Measurements from ENCODE around the gene SYTL3. TPM values are rescaled to one million over a fixed set of nuclear protein-coding genes. Genes with fewer than 3 reads are reported as not detected.

Gene SYTL3
- polyA plus RNA-seq, 1 experiment = 1.7 TPM

DNA sequence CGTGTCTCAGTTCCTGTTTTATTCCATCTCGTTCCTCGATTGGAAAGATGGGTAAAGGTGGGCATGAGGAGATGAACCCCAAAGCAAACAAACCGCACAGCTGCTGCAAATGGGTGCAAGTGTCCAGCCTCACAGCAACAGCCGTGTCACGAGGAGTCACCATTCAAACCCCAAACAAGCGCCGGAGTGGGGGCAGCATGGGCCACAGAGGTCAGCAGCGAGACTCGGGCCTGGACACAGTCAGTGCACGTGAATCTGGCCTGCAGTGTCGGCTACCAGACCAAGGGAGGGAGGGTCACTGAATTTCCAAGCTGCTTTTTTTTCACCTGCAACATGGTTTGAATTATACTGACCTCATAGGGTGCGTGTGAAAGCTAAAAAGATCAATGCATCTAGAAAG is 105.8 kb downstream of the SYTL3 start:
- no peaks in the 10 kb centered on the region for H3K36me3 ChIP-seq (ENCODE audit: control insufficient read depth, insufficient read depth, low read length)
- CTCF ChIA-PET = interaction anchor here (0.9 to 1.2 kb wide), 2 partner anchors 9 to 11 kb away, joined by 3 to 4 read pairs; no protein-coding TSS in a partner anchor
- POLR2A ChIA-PET = no interaction called here
- no peak for DNase-seq (ENCODE audit: low read depth)
- no peaks in the 10 kb centered on the region for H3K27me3 ChIP-seq (ENCODE audit: control insufficient read depth, insufficient read depth, low read length)
- TF ChIP-seq, protein P1, sequence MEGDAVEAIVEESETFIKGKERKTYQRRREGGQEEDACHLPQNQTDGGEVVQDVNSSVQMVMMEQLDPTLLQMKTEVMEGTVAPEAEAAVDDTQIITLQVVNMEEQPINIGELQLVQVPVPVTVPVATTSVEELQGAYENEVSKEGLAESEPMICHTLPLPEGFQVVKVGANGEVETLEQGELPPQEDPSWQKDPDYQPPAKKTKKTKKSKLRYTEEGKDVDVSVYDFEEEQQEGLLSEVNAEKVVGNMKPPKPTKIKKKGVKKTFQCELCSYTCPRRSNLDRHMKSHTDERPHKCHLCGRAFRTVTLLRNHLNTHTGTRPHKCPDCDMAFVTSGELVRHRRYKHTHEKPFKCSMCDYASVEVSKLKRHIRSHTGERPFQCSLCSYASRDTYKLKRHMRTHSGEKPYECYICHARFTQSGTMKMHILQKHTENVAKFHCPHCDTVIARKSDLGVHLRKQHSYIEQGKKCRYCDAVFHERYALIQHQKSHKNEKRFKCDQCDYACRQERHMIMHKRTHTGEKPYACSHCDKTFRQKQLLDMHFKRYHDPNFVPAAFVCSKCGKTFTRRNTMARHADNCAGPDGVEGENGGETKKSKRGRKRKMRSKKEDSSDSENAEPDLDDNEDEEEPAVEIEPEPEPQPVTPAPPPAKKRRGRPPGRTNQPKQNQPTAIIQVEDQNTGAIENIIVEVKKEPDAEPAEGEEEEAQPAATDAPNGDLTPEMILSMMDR (IDR thresholded peaks at IDR 0.05; ENCODE audit: insufficient read depth, low read depth, low read length) = no peak
- no peak overlapping the region for H3K4me3 ChIP-seq (ENCODE audit: low read depth, low read length)

DNA sequence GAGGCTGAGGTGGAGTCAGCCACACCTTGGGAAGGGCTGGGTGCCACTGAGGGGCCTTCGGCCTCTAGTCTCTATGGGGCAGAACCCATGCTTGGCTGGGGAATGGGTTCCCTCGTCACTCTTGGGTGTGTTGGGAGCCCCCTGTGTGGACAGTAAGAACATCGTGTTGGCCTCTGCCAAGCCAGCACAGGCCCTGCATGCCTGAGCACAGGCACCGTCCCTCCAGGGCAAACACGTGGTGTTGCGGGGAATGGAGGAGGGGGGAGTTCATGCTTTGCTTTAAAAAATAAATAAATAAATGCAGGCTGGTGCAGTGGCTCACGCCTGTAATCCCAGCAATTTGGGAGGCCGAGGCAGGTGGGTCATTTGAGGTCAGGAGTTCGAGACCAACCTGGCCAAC is 106.3 kb downstream of the SYTL3 start:
- TF ChIP-seq, protein P1 (IDR thresholded peaks at IDR 0.05; ENCODE audit: insufficient read depth, low read depth, low read length) = no peak
- Histone ChIP-seq H3K27me3 (ENCODE audit: control insufficient read depth, insufficient read depth, low read length) (no peaks in the 10 kb centered on the region), H3K36me3 (ENCODE audit: control insufficient read depth, insufficient read depth, low read length) (no peaks in the 10 kb centered on the region), H3K4me3 (ENCODE audit: low read depth, low read length) (no peak overlapping the region)
- CTCF ChIA-PET = interaction anchor here (0.9 kb wide), 1 partner anchor 12 kb away, joined by 3 read pairs; no protein-coding TSS in a partner anchor
- no peak for DNase-seq (ENCODE audit: low read depth)
- POLR2A ChIA-PET = no interaction called here

DNA sequence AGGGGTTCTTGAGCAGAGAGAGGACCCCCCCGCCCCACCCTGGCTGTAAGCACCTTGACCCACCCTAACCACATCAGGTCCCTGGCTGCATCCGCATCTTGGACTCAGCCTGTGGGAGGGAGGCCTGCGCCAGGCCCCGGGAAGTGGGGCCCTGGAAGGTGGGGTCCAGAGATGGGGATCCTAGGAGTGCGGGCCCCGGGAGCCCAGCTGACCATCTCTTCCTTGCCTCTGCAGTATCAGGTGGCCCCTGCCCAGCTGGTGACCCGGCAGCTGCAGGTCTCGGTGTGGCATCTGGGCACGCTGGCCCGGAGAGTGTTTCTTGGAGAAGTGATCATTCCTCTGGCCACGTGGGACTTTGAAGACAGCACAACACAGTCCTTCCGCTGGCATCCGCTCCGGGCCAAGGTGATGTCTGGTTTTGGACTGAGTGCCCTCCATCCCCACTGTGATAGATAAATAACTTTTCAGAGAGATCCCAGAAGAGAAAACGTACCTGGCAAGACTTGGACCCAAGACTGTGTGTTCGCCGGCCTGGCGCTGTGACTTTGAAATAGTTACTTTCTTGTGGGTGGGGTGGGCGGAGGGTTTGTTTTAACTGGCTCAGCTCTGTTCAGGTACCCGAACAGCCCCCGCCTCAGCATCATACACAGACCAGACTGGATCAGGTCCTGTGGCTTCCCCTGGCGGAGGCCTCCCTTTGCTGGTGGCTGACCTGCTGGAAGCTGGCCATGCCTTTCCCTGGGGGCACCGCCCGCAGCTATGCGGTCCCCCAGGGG is 107.3 kb downstream of the SYTL3 start:
- CTCF ChIA-PET = no interaction called here
- no peak for DNase-seq (ENCODE audit: low read depth)
- TF ChIP-seq, protein P1 (IDR thresholded peaks at IDR 0.05; ENCODE audit: insufficient read depth, low read depth, low read length) = no peak
- Histone ChIP-seq H3K36me3 (ENCODE audit: control insufficient read depth, insufficient read depth, low read length) (no peaks in the 10 kb centered on the region), H3K4me3 (ENCODE audit: low read depth, low read length) (no peak overlapping the region), H3K27me3 (ENCODE audit: control insufficient read depth, insufficient read depth, low read length) (no peaks in the 10 kb centered on the region)
- POLR2A ChIA-PET = no interaction called here

DNA sequence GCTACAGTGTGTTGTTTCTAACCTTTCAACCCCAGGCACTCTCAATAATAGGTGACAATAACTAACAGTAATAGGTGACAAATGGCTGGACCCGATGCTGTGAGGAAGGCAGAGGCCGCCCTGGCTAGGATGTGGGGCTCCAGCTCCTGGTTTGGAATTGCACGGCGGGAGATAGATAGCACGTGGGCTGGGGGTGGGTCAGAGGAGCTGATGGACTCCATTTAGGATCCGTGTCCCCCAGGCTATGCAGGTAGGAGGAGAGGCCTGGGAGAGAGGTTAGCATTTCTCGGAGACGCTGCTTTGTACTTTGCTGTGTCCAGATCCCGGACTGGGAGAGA is 107.9 kb downstream of the SYTL3 start:
- TF ChIP-seq, protein P1 (IDR thresholded peaks at IDR 0.05; ENCODE audit: insufficient read depth, low read depth, low read length) = no peak
- ChIA-PET POLR2A (no interaction called here), CTCF (no interaction called here)
- Histone ChIP-seq H3K36me3 (ENCODE audit: control insufficient read depth, insufficient read depth, low read length) (no peaks in the 10 kb centered on the region), H3K4me3 (ENCODE audit: low read depth, low read length) (no peak overlapping the region), H3K27me3 (ENCODE audit: control insufficient read depth, insufficient read depth, low read length) (no peaks in the 10 kb centered on the region)
- DNase-seq (ENCODE audit: low read depth) = no peak

DNA sequence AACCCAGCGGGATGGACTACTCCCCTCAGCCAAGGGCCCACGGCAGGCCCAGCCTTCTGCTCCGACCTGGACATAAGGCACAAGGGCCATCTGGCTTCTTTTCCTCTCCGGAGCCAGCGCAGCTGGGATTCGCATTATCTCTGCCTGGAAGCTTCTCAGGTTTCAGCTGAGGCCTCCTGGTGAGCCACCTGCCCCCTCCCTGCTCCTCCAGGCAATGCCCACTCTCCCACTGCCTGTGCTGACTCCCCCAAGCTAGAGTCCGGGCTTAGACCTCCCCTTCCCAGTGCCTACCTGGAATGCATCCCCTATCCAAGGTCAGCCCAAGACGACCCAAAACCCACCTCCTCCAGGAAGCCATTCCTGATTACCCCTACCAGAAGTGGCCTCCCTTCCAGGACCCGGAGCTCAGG is 108.6 kb downstream of the SYTL3 start:
- no peaks in the 10 kb centered on the region for H3K27me3 ChIP-seq (ENCODE audit: control insufficient read depth, insufficient read depth, low read length)
- ChIA-PET POLR2A (no interaction called here), CTCF (no interaction called here)
- TF ChIP-seq, protein P1 (IDR thresholded peaks at IDR 0.05; ENCODE audit: insufficient read depth, low read depth, low read length) = no peak
- H3K36me3 ChIP-seq (ENCODE audit: control insufficient read depth, insufficient read depth, low read length) = no peaks in the 10 kb centered on the region; the same call in 1 of the 2 replicates
- H3K4me3 ChIP-seq (ENCODE audit: low read depth, low read length) = no peak overlapping the region
- no peak for DNase-seq (ENCODE audit: low read depth)
